Nephron progenitor cell (in vitro differentiated cells): ENCODE data around the gene SYCP2.

Source experiments
- DNase-seq: peaks from one replicate; pipeline ENCODE4 v3.0.0; 2021
- H3K27ac Mint-ChIP-seq: 2 replicates; pipeline ENCODE4 v1.8.0; 2021; ENCODE audit warnings: mild to moderate bottlenecking, moderate library complexity, mixed read lengths
- H3K27me3 Mint-ChIP-seq: 2 replicates; pipeline ENCODE4 v1.8.0; 2021; ENCODE audit warnings: mild to moderate bottlenecking, low read depth, mixed read lengths; ENCODE audit not compliant: poor library complexity
- H3K36me3 Mint-ChIP-seq: 2 replicates; pipeline ENCODE4 v1.8.0; 2021; ENCODE audit warnings: low read depth, mixed read lengths
- H3K4me1 Mint-ChIP-seq: 2 replicates; pipeline ENCODE4 v1.8.0; 2021; ENCODE audit warnings: mixed read lengths
- H3K4me3 Mint-ChIP-seq: 2 replicates; pipeline ENCODE4 v1.8.0; 2021; ENCODE audit warnings: mild to moderate bottlenecking, moderate library complexity, mixed read lengths
- H3K9me3 Mint-ChIP-seq: 2 replicates; pipeline ENCODE4 v1.8.0; 2021; ENCODE audit warnings: mild to moderate bottlenecking, moderate library complexity, mixed read lengths
- TF ChIP-seq, protein P1 (sequence below): fragments of 200-600 bp; sonication (generic); IDR thresholded peaks from 2 replicates; pipeline ENCODE4 v1.5.0; 2021; ENCODE audit warnings: antibody characterized with exemption

Gene SYCP2

DNA sequence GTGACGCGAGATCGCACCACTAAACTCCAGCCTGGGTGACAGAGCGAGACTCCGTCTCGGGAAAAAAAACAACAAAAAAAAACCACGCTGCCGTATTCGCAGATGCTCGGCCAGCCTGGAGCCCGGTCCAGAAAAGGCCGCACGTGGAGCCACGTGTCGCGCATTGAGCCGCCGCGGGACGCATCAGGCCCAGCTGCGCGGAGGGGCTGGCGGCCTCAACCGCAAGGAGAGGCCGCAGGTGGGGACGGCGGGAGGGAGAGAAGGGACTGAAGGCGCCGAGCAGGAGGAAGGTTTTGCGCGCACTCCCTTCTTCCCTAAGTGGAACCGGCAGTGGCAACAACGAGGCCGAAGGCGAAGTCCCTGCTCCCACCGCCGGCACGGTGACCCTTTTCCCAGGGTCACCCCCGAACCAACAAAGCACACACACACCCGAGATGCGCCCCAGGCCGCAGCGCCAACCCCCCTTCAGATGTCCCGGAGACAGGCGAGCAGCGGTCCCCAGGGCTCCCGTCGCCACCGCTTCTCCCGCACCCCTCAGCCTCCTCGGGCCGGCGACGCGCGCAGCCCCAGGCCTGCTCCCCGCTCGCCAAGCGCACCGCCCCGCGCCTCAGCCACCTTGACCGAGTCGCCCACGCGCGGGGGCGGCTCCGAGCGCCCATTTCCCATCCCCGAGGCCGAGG, 681 bp downstream of the SYCP2 start:
- no peak overlapping the region for H3K27ac Mint-ChIP-seq
- peaks cover 6% of the 10 kb centered on the region for H3K36me3 Mint-ChIP-seq
- no peak for DNase-seq
- H3K4me3 Mint-ChIP-seq, result no peak overlapping the region
- H3K4me1 Mint-ChIP-seq, result peaks cover 22% of the 10 kb centered on the region
- TF ChIP-seq, protein P1, sequence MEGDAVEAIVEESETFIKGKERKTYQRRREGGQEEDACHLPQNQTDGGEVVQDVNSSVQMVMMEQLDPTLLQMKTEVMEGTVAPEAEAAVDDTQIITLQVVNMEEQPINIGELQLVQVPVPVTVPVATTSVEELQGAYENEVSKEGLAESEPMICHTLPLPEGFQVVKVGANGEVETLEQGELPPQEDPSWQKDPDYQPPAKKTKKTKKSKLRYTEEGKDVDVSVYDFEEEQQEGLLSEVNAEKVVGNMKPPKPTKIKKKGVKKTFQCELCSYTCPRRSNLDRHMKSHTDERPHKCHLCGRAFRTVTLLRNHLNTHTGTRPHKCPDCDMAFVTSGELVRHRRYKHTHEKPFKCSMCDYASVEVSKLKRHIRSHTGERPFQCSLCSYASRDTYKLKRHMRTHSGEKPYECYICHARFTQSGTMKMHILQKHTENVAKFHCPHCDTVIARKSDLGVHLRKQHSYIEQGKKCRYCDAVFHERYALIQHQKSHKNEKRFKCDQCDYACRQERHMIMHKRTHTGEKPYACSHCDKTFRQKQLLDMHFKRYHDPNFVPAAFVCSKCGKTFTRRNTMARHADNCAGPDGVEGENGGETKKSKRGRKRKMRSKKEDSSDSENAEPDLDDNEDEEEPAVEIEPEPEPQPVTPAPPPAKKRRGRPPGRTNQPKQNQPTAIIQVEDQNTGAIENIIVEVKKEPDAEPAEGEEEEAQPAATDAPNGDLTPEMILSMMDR, result no peak
- no peaks in the 10 kb centered on the region for H3K9me3 Mint-ChIP-seq
- peaks cover 25% of the 10 kb centered on the region for H3K27me3 Mint-ChIP-seq

DNA sequence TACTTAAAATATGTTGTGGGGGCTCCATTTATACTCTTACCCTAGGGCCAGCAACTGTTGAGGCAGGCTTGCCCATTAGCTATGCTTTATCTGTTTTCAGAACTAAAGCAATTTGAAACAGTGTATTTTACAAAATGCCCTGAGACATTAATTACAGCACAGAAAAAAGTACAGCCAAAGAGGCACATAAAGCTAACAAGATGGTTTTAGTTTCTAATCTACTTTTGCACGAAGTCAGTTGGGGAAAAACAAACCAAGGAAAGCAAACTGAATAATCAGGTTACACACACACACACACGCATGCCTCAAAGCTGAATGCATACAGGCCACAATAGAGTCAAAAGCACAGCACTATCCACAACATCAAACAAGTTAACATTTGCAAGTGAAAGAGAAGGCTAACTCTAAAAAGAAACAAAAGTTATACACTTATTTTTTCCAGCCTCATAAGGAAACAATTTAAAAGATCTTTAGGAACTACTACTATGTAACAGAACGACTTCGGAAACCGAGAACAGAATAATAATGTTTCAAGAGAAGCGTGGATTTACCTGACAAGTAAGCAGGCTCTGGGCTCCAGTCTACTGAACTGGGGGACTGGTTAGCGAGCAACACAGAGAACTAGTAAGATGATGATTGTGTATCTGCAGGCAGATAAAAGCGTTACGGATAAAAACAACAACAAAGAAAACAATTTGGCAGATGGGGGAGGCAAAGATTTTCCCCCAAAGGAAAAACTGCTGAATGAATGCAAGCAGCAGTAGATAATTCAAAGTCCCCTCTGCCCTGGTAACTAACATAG, 1.7 kb downstream of the SYCP2 start:
- Mint-ChIP-seq H3K4me1 (peaks cover 13% of the 10 kb centered on the region), H3K27me3 (peaks cover 21% of the 10 kb centered on the region), H3K4me3 (peak overlapping the region; percentile 61), H3K27ac (peak overlapping the region; percentile 47), H3K9me3 (no peaks in the 10 kb centered on the region), H3K36me3 (peaks cover 6% of the 10 kb centered on the region)
- DNase-seq, result no peak
- TF ChIP-seq, protein P1, result no peak

DNA sequence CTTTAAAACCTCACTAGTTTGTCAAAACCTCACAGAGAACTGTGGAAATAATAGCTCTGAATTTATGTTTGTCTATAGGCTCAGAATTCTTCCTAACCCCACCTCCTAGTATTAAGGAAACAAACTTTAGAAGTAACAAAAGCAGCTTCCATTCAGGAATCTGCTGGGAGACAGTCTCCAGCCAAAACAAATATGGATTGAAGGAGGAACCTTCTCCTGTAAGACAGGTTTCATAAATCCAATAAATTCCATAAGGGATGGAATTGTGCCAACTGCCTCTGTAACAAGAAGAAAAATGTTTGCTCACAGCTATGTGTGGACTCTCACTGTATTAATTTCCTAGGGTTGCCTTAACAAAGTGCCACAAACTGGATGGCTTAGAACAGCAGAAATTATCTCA, 7.5 kb downstream of the SYCP2 start:
- no peak overlapping the region for H3K27ac Mint-ChIP-seq
- H3K4me3 Mint-ChIP-seq, result no peak overlapping the region
- peaks cover 9% of the 10 kb centered on the region for H3K4me1 Mint-ChIP-seq
- peaks cover 12% of the 10 kb centered on the region for H3K27me3 Mint-ChIP-seq
- TF ChIP-seq, protein P1, result no peak
- H3K9me3 Mint-ChIP-seq, result no peaks in the 10 kb centered on the region
- no peaks in the 10 kb centered on the region for H3K36me3 Mint-ChIP-seq
- DNase-seq, result no peak

DNA sequence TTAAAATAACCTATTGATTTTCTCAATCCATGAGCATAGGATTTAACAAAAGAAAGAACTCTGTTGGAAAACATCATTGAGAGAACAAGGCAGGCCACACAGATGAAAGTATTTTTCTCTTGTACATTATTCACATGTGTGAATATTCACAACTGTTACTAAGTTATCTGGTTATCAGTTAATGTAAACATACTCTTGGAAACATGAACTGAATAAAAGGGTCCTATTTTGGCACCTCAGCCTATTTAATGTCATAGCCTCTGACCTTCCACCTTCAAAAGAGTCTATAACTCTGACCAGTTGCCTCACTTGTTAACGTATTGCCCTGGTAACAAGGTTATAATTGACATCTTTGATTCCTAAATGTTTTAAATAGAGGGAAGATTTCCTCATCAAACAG, 8.1 kb downstream of the SYCP2 start:
- TF ChIP-seq, protein P1, result no peak
- no peak for DNase-seq
- Mint-ChIP-seq H3K4me3 (no peak overlapping the region), H3K27me3 (peaks cover 11% of the 10 kb centered on the region), H3K4me1 (peaks cover 9% of the 10 kb centered on the region), H3K27ac (no peak overlapping the region), H3K9me3 (no peaks in the 10 kb centered on the region), H3K36me3 (no peaks in the 10 kb centered on the region)

DNA sequence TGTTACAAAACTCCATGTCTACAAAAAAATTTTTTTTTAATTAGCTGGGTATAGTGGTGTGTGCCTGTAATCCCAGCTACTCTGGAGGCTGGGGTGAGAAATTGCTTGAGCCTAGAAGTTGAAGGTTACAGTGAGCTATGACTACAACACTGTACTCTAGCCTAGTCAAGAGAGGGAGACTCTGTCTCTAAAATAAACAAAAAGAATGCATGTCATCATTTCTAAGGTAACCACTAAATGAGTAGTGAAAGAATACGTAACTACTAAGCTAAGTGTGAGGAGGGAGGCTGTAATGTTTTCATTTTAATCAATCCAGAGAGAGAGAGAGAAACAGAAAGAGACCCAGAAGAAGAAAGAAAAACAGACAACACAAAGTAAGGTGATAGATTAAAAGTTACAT, 9.9 kb downstream of the SYCP2 start:
- DNase-seq, result no peak
- no peaks in the 10 kb centered on the region for H3K36me3 Mint-ChIP-seq
- TF ChIP-seq, protein P1, result no peak
- peaks cover 6% of the 10 kb centered on the region for H3K27me3 Mint-ChIP-seq
- no peak overlapping the region for H3K27ac Mint-ChIP-seq
- no peaks in the 10 kb centered on the region for H3K9me3 Mint-ChIP-seq
- peaks cover 9% of the 10 kb centered on the region for H3K4me1 Mint-ChIP-seq
- H3K4me3 Mint-ChIP-seq, result no peak overlapping the region
